ENCODE data around the gene PIMREG.

The PIMREG gene

DNA sequence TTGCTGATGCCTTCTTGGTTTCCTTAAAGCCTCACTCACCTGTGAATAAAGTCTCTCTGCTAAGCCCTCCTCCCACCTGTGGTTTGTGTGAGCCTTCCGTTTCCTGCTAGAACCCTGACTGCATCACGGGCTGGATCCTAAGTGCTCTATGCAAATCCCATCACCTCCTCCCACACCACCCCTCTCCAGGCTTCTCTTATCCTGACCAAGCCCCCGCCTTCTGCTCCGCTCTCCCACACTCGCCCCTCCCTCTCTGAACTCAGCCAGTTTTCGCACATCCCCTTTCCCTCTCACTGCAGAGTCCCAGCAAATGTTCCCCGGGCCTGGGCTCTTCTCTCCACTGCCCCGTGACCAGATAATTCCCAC is 51.8 kb downstream of the PIMREG start:
- no peaks in the 10 kb centered on the region for H3K27me3 ChIP-seq (ENCODE audit: insufficient read depth, poor library complexity, severe bottlenecking)
- no peak overlapping the region for H3K27ac ChIP-seq (ENCODE audit: poor library complexity, severe bottlenecking)

DNA sequence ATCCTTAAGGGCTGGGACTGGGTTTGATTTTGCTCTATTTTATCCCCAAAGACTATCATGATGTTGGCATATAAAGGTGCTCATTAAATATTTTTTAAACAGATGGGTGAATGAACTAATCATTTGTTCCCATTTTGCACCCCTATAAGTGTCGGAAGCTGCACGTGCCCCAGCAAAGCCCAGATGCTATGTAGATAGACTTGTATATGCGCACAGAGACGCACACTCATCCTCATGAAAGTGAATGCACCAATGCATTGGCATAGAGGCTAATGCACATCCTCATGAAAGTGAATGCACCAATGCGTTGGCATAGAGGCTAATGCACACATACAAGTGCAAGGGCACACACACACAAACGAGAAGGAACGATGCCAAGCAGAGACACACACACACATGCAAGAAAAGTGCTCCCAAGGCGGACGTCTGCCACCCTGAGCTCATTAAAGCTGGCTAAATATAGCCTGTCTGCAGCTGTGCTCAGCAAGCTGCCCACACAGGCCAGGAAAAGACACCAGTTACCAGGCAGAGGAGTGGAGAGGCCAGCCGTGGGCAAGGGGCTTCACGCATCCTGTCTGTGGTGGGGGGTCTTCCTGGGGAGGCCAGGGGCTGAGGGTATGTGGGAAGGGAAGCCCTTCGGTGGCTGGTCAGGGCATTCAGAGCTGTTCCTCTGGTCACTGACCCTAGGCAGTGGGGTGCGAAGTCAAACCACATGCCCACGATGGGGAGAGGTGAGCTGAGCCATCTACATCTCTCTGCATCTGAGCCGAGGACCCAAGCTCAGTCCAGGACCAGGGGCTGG is 52.6 kb downstream of the PIMREG start:
- ATAC-seq (ENCODE audit: low read depth) (no peak), DNase-seq (ENCODE audit: low spot score) (no peak)
- TF ChIP-seq, protein P1, sequence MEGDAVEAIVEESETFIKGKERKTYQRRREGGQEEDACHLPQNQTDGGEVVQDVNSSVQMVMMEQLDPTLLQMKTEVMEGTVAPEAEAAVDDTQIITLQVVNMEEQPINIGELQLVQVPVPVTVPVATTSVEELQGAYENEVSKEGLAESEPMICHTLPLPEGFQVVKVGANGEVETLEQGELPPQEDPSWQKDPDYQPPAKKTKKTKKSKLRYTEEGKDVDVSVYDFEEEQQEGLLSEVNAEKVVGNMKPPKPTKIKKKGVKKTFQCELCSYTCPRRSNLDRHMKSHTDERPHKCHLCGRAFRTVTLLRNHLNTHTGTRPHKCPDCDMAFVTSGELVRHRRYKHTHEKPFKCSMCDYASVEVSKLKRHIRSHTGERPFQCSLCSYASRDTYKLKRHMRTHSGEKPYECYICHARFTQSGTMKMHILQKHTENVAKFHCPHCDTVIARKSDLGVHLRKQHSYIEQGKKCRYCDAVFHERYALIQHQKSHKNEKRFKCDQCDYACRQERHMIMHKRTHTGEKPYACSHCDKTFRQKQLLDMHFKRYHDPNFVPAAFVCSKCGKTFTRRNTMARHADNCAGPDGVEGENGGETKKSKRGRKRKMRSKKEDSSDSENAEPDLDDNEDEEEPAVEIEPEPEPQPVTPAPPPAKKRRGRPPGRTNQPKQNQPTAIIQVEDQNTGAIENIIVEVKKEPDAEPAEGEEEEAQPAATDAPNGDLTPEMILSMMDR (IDR thresholded peaks at IDR 0.05; ENCODE audit: poor library complexity, severe bottlenecking): no peak
- H3K36me3 ChIP-seq (ENCODE audit: low read depth): no peaks in the 10 kb centered on the region
- H3K27me3 ChIP-seq (ENCODE audit: insufficient read depth, poor library complexity, severe bottlenecking): no peaks in the 10 kb centered on the region
- H3K4me3 ChIP-seq (ENCODE audit: severe bottlenecking): no peak overlapping the region
- H3K4me1 ChIP-seq (ENCODE audit: insufficient read depth, poor library complexity, severe bottlenecking): peaks cover 9% of the 10 kb centered on the region
- no peaks in the 10 kb centered on the region for H3K9me3 ChIP-seq (ENCODE audit: severe bottlenecking)
- H3K27ac ChIP-seq (ENCODE audit: poor library complexity, severe bottlenecking): no peak overlapping the region

More for the DNA sequence above, 51.8 kb downstream of the PIMREG start:
- H3K4me3 ChIP-seq (ENCODE audit: severe bottlenecking): no peak overlapping the region
- no peak for DNase-seq (ENCODE audit: low spot score)
- TF ChIP-seq, protein P1 (IDR thresholded peaks at IDR 0.05; ENCODE audit: poor library complexity, severe bottlenecking): no peak
- no peaks in the 10 kb centered on the region for H3K36me3 ChIP-seq (ENCODE audit: low read depth)
- H3K4me1 ChIP-seq (ENCODE audit: insufficient read depth, poor library complexity, severe bottlenecking): peaks cover 9% of the 10 kb centered on the region
- ATAC-seq (ENCODE audit: low read depth): no peak
- no peaks in the 10 kb centered on the region for H3K9me3 ChIP-seq (ENCODE audit: severe bottlenecking)

DNA sequence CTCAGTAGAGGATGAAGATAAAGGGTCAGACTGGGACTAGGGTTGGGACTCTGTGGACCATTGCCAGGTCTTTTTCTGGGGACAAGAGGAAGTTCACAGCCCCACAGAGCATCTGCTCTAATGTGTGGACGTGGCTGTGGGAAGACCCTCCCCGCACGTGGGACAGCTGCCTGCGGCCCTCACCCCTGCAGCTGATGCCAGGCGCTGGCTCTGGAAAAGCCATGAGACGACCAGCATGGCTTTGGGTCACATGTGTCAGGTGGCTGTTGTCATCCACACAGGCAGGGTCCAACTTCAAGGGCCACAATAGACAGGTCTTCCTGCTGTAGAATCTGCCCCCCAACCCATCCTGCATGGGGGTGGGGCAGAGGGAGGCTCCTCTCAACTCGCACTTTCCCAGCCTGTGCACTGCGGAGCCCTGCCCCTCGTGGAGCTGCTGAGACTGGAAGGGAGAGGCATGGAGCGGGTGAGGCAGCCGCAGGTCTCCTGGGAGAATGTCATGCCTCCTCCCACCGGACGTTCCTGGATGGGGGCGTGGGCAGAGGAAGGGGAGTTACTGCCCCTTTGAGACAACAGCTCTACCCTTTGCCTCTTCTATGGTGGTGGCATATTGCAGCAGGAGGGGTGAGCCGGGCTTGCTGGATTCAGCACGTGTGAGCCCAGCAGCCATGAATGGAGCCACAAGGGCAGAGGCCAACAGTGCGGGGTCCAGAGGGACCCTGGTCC is 53.4 kb downstream of the PIMREG start:
- no peak for ATAC-seq (ENCODE audit: low read depth)
- Histone ChIP-seq H3K36me3 (ENCODE audit: low read depth) (no peaks in the 10 kb centered on the region), H3K9me3 (ENCODE audit: severe bottlenecking) (no peaks in the 10 kb centered on the region), H3K27me3 (ENCODE audit: insufficient read depth, poor library complexity, severe bottlenecking) (no peaks in the 10 kb centered on the region), H3K4me1 (ENCODE audit: insufficient read depth, poor library complexity, severe bottlenecking) (peaks cover 9% of the 10 kb centered on the region), H3K4me3 (ENCODE audit: severe bottlenecking) (no peak overlapping the region), H3K27ac (ENCODE audit: poor library complexity, severe bottlenecking) (no peak overlapping the region)
- DNase-seq (ENCODE audit: low spot score): no peak
- TF ChIP-seq, protein P1 (IDR thresholded peaks at IDR 0.05; ENCODE audit: poor library complexity, severe bottlenecking): no peak

DNA sequence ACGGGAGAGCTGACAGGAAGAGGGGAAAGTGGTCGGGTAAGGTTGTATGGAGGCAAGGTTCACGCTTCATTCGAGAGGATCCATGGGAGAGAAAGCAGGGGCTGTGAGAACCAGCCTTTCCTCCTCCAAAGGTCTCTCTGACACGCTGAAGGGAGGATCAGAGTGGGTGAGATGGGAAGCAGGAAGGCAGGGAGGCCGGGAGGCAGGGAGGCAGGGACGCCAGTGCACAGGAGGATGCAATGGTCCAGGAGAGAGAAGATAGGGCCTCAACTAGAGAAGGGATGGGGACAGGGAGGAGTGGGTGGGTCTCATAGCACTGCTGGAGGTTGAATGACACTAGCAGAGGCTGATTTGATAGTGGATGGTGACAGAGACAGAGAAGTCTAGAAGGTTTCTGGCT is 54.1 kb downstream of the PIMREG start:
- DNase-seq (ENCODE audit: low spot score) (no peak), ATAC-seq (ENCODE audit: low read depth) (no peak)
- Histone ChIP-seq H3K27me3 (ENCODE audit: insufficient read depth, poor library complexity, severe bottlenecking) (no peaks in the 10 kb centered on the region), H3K4me3 (ENCODE audit: severe bottlenecking) (no peak overlapping the region), H3K36me3 (ENCODE audit: low read depth) (no peaks in the 10 kb centered on the region), H3K27ac (ENCODE audit: poor library complexity, severe bottlenecking) (no peak overlapping the region), H3K4me1 (ENCODE audit: insufficient read depth, poor library complexity, severe bottlenecking) (peaks cover 9% of the 10 kb centered on the region), H3K9me3 (ENCODE audit: severe bottlenecking) (no peaks in the 10 kb centered on the region)
- TF ChIP-seq, protein P1 (IDR thresholded peaks at IDR 0.05; ENCODE audit: poor library complexity, severe bottlenecking): no peak

Data from RWPE2 (cell line).